Neural progenitor cell (in vitro differentiated cells): Measurements from ENCODE around the gene NDUFA7. TPM values are rescaled to one million over a fixed set of nuclear protein-coding genes. Genes with fewer than 3 reads are reported as not detected.
"Not testable (repeated sequence)": the region's sequence is repeated elsewhere in the genome, so short reads cannot be mapped to it uniquely, and the experiment has no call there.

ENCODE experiments used
- DNase-seq: peaks from one replicate; pipeline ENCODE4 v3.0.0-alpha.2; 2016; ENCODE audit warnings: low spot score
- H2AFZ ChIP-seq: fragments of 200-600 bp; sonication (generic); replicated peaks from 2 replicates; pipeline ENCODE4 v1.6.1; 2016; ENCODE audit warnings: antibody characterized with exemption
- H3F3A ChIP-seq: fragments of 200-600 bp; sonication (generic); 2 replicates; pipeline ENCODE4 v1.6.1; 2016; ENCODE audit warnings: antibody characterized with exemption, low read depth
- H3K27ac ChIP-seq: fragments of 200-600 bp; sonication (generic); 2 replicates; pipeline ENCODE4 v1.5.1; 2016; ENCODE audit warnings: mild to moderate bottlenecking
- H3K27me3 ChIP-seq: fragments of 200-600 bp; sonication (generic); 2 replicates; pipeline ENCODE4 v1.6.1; 2016; ENCODE audit warnings: mild to moderate bottlenecking, moderate library complexity
- H3K36me3 ChIP-seq: fragments of 200-600 bp; sonication (generic); 2 replicates; pipeline ENCODE4 v1.5.1; 2016
- H3K4me1 ChIP-seq: fragments of 200-600 bp; sonication (generic); 2 replicates; pipeline ENCODE4 v1.6.1; 2016; ENCODE audit warnings: mixed run types
- H3K4me2 ChIP-seq: fragments of 200-600 bp; sonication (generic); 2 replicates; pipeline ENCODE4 v1.6.1; 2016
- H3K4me3 ChIP-seq: fragments of 200-600 bp; sonication (generic); 2 replicates; pipeline ENCODE4 v1.5.1; 2016
- H3K79me2 ChIP-seq: fragments of 200-600 bp; sonication (generic); 2 replicates; pipeline ENCODE4 v1.6.1; 2016; ENCODE audit warnings: low read depth
- H3K9ac ChIP-seq: fragments of 200-600 bp; sonication (generic); 2 replicates; pipeline ENCODE4 v1.6.1; 2016
- H3K9me3 ChIP-seq: fragments of 200-600 bp; sonication (generic); 2 replicates; pipeline ENCODE4 v1.5.1; 2016; ENCODE audit warnings: low read depth
- H4K20me1 ChIP-seq: fragments of 200-600 bp; sonication (generic); 2 replicates; pipeline ENCODE4 v1.6.1; 2016; ENCODE audit warnings: low read depth
- H3K27ac Mint-ChIP-seq: 3 replicates; pipeline ENCODE4 v1.8.0; 2021; ENCODE audit warnings: mixed read lengths
- H3K27me3 Mint-ChIP-seq: 2 replicates; pipeline ENCODE4 v1.8.0; 2022; ENCODE audit warnings: low read depth, mild to moderate bottlenecking, inconsistent platforms, moderate library complexity, mixed read lengths; ENCODE audit not compliant: insufficient read depth
- H3K36me3 Mint-ChIP-seq: 3 replicates; pipeline ENCODE4 v1.8.0; 2021; ENCODE audit warnings: mixed read lengths
- H3K4me1 Mint-ChIP-seq: 3 replicates; pipeline ENCODE4 v1.8.0; 2021; ENCODE audit warnings: mixed read lengths
- H3K4me3 Mint-ChIP-seq: 3 replicates; pipeline ENCODE4 v1.8.0; 2021; ENCODE audit warnings: mild to moderate bottlenecking, moderate library complexity, mixed read lengths
- H3K9me3 Mint-ChIP-seq: 3 replicates; pipeline ENCODE4 v1.8.0; 2020; ENCODE audit warnings: mixed read lengths
- EZH2 ChIP-seq: fragments of 200-600 bp; sonication (generic); IDR thresholded peaks from 2 replicates; pipeline ENCODE4 v1.6.1; 2017; ENCODE audit warnings: antibody characterized with exemption, mild to moderate bottlenecking, moderate library complexity
- EZH2phosphoT487 ChIP-seq: fragments of 200-600 bp; sonication (generic); IDR thresholded peaks from 2 replicates; pipeline ENCODE4 v1.6.1; 2017; ENCODE audit warnings: antibody characterized with exemption
- total RNA-seq: library from RNA; depleted of rRNA; stranded (reverse); fragments of >200 nt; gene quantifications from 2 replicates; pipeline ENCODE4 v1.2.3, GENCODE V29; 2015; ENCODE audit warnings: low replicate concordance
- TF ChIP-seq, protein P1 (sequence below): fragments of 200-600 bp; sonication (generic); IDR thresholded peaks from 2 replicates; pipeline ENCODE4 v1.5.1; 2017; ENCODE audit warnings: antibody characterized with exemption, mild to moderate bottlenecking

The NDUFA7 gene
- total RNA-seq, 1 donor from 2014 or later: 21.0 TPM

- no peaks in the 10 kb centered on the region for H3K79me2 ChIP-seq
- DNase-seq: no peak
- no peaks in the 10 kb centered on the region for H3K9me3 ChIP-seq
- Mint-ChIP-seq H3K9me3 (no peaks in the 10 kb centered on the region), H3K27me3 (peaks cover 11% of the 10 kb centered on the region), H3K27ac (no peak overlapping the region), H3K4me3 (peak overlapping the region; percentile 70), H3K36me3 (no peaks in the 10 kb centered on the region), H3K4me1 (peaks cover 7% of the 10 kb centered on the region)
- no peak for TF ChIP-seq EZH2phosphoT487
- H3K27me3 ChIP-seq: no peaks in the 10 kb centered on the region
- H3K4me1 ChIP-seq: no peaks in the 10 kb centered on the region
- H2AFZ ChIP-seq: peak overlapping the region; percentile 95
- no peak overlapping the region for H3K4me3 ChIP-seq
- no peak overlapping the region for H3K27ac ChIP-seq
- no peaks in the 10 kb centered on the region for H4K20me1 ChIP-seq
- H3K9ac ChIP-seq: no peak overlapping the region
- no peaks in the 10 kb centered on the region for H3K36me3 ChIP-seq
- no peak overlapping the region for H3K4me2 ChIP-seq
- H3F3A ChIP-seq: peaks cover 10% of the 10 kb centered on the region
Observed at GRCh38 chr19:8269724-8270123, 51.5 kb downstream of the NDUFA7 start.

- no peak overlapping the region for H3K9ac ChIP-seq
- H2AFZ ChIP-seq: no peak overlapping the region
- Mint-ChIP-seq H3K36me3 (no peaks in the 10 kb centered on the region), H3K4me3 (no peak overlapping the region), H3K27ac (no peak overlapping the region), H3K9me3 (no peaks in the 10 kb centered on the region), H3K4me1 (peaks cover 7% of the 10 kb centered on the region), H3K27me3 (peaks cover 11% of the 10 kb centered on the region)
- no peak for DNase-seq
- no peak overlapping the region for H3K4me2 ChIP-seq
- no peaks in the 10 kb centered on the region for H3K4me1 ChIP-seq
- no peaks in the 10 kb centered on the region for H3K79me2 ChIP-seq
- no peaks in the 10 kb centered on the region for H3K9me3 ChIP-seq
- no peak for TF ChIP-seq EZH2
- TF ChIP-seq, protein P1, sequence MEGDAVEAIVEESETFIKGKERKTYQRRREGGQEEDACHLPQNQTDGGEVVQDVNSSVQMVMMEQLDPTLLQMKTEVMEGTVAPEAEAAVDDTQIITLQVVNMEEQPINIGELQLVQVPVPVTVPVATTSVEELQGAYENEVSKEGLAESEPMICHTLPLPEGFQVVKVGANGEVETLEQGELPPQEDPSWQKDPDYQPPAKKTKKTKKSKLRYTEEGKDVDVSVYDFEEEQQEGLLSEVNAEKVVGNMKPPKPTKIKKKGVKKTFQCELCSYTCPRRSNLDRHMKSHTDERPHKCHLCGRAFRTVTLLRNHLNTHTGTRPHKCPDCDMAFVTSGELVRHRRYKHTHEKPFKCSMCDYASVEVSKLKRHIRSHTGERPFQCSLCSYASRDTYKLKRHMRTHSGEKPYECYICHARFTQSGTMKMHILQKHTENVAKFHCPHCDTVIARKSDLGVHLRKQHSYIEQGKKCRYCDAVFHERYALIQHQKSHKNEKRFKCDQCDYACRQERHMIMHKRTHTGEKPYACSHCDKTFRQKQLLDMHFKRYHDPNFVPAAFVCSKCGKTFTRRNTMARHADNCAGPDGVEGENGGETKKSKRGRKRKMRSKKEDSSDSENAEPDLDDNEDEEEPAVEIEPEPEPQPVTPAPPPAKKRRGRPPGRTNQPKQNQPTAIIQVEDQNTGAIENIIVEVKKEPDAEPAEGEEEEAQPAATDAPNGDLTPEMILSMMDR: no peak
- no peak for TF ChIP-seq EZH2phosphoT487
- H3K27ac ChIP-seq: no peak overlapping the region
- no peak overlapping the region for H3K4me3 ChIP-seq
- H3K36me3 ChIP-seq: no peaks in the 10 kb centered on the region
- H3K27me3 ChIP-seq: no peaks in the 10 kb centered on the region
- peaks cover 14% of the 10 kb centered on the region for H3F3A ChIP-seq
- no peaks in the 10 kb centered on the region for H4K20me1 ChIP-seq
Observed at GRCh38 chr19:8265872-8266271, 55.3 kb downstream of the NDUFA7 start.

GRCh38 chr19:8264248-8264647 is 56.9 kb downstream of the NDUFA7 start:
- H4K20me1 ChIP-seq, H3K36me3 ChIP-seq, DNase-seq, H3K4me1 ChIP-seq, H3K27me3 Mint-ChIP-seq, H3K27ac ChIP-seq, H3K27ac Mint-ChIP-seq, H3K4me2 ChIP-seq, H3K9ac ChIP-seq, H3K9me3 Mint-ChIP-seq, H2AFZ ChIP-seq, H3K79me2 ChIP-seq, H3K27me3 ChIP-seq, H3K9me3 ChIP-seq, H3K36me3 Mint-ChIP-seq, H3K4me3 Mint-ChIP-seq, H3K4me3 ChIP-seq: not testable (repeated sequence)
- H3K4me1 Mint-ChIP-seq: peaks cover 12% of the 10 kb centered on the region
- peaks cover 17% of the 10 kb centered on the region for H3F3A ChIP-seq

GRCh38 chr19:8262431-8262830 is 58.7 kb downstream of the NDUFA7 start:
- H3K4me1 Mint-ChIP-seq: peaks cover 9% of the 10 kb centered on the region
- Histone ChIP-seq H3K27ac (no peak overlapping the region), H4K20me1 (no peaks in the 10 kb centered on the region), H3K9ac (no peak overlapping the region), H3K9me3 (no peaks in the 10 kb centered on the region), H3K4me3 (no peak overlapping the region), H3K4me2 (no peak overlapping the region), H3K4me1 (peaks cover 2% of the 10 kb centered on the region), H3K36me3 (no peaks in the 10 kb centered on the region), H3F3A (peaks cover 17% of the 10 kb centered on the region), H2AFZ (no peak overlapping the region), H3K79me2 (no peaks in the 10 kb centered on the region), H3K27me3 (no peaks in the 10 kb centered on the region)
- peaks cover 9% of the 10 kb centered on the region for H3K36me3 Mint-ChIP-seq
- H3K27ac Mint-ChIP-seq: no peak overlapping the region
- H3K27me3 Mint-ChIP-seq: peaks cover 6% of the 10 kb centered on the region
- TF ChIP-seq EZH2phosphoT487 (no peak), EZH2 (no peak)
- TF ChIP-seq, protein P1: no peak
- no peak overlapping the region for H3K4me3 Mint-ChIP-seq
- H3K9me3 Mint-ChIP-seq: no peaks in the 10 kb centered on the region
- DNase-seq: no peak
